Muscle layer of duodenum (tissue), 2 donors: ENCODE data around the gene KLHL35.

Source experiments
- H3K27ac ChIP-seq: one replicate; pipeline ENCODE4 v1.7.0; 2013; ENCODE audit warnings: mild to moderate bottlenecking, low read length
- H3K27me3 ChIP-seq: one replicate; pipeline ENCODE4 v1.7.0; 2013; ENCODE audit warnings: low read depth, mild to moderate bottlenecking, control low read depth, low read length
- H3K36me3 ChIP-seq, 2 donors: one replicate each; pipeline ENCODE4 v1.7.0; 2013; ENCODE audit warnings: low read length in 2 of 2, control low read depth in 1 of 2, mild to moderate bottlenecking in 1 of 2; ENCODE audit not compliant: insufficient read depth in 2 of 2, control insufficient read depth in 1 of 2
- H3K4me1 ChIP-seq, 2 donors: one replicate each; pipeline ENCODE4 v1.7.0; 2013; ENCODE audit warnings: low read length in 2 of 2, mild to moderate bottlenecking in 2 of 2, control low read depth in 1 of 2, moderate library complexity in 1 of 2; ENCODE audit not compliant: insufficient read depth in 2 of 2, control insufficient read depth in 1 of 2
- H3K4me3 ChIP-seq, 2 donors: one replicate each; pipeline ENCODE4 v1.7.0; 2013; ENCODE audit warnings: low read length in 2 of 2, low read depth in 1 of 2, mild to moderate bottlenecking in 1 of 2
- H3K9me3 ChIP-seq, 2 donors: one replicate each; pipeline ENCODE4 v1.7.0; 2013; ENCODE audit warnings: low read length in 2 of 2, control low read depth in 1 of 2, mild to moderate bottlenecking in 1 of 2; ENCODE audit not compliant: control insufficient read depth in 1 of 2
- donor health status: healthy.

Gene KLHL35

GRCh38 chr11:75437966-75438659 lies 5.1 kb upstream of the KLHL35 start:
- Histone ChIP-seq H3K4me1 (no peaks in the 10 kb centered on the region), H3K4me3 (no peak overlapping the region), H3K27me3 (no peaks in the 10 kb centered on the region), H3K36me3 (no peaks in the 10 kb centered on the region), H3K9me3 (no peaks in the 10 kb centered on the region), H3K27ac (no peak overlapping the region)

- Histone ChIP-seq H3K4me3 (no peak overlapping the region), H3K27ac (no peak overlapping the region), H3K4me1 (no peaks in the 10 kb centered on the region), H3K36me3 (no peaks in the 10 kb centered on the region), H3K27me3 (peaks cover 3% of the 10 kb centered on the region), H3K9me3 (no peaks in the 10 kb centered on the region)
Measured at GRCh38 chr11:75436806-75437205, 3.8 kb upstream of the KLHL35 start.

GRCh38 chr11:75435571-75435925 lies 2.5 kb upstream of the KLHL35 start:
- Histone ChIP-seq H3K27ac (no peak overlapping the region), H3K4me1 (peaks cover 0 to 3% of the 10 kb centered on the region in 2 donors), H3K4me3 (no peak overlapping the region), H3K9me3 (no peaks in the 10 kb centered on the region), H3K27me3 (peaks cover 15% of the 10 kb centered on the region), H3K36me3 (no peaks in the 10 kb centered on the region)

- no peak overlapping the region for H3K4me3 ChIP-seq
- peaks cover 18% of the 10 kb centered on the region for H3K27me3 ChIP-seq
- H3K9me3 ChIP-seq = no peaks in the 10 kb centered on the region
- peaks cover 0 to 6% of the 10 kb centered on the region in 2 donors for H3K4me1 ChIP-seq
- H3K36me3 ChIP-seq = no peaks in the 10 kb centered on the region
- no peak overlapping the region for H3K27ac ChIP-seq
Measured at GRCh38 chr11:75434886-75435570, 2.0 kb upstream of the KLHL35 start.

GRCh38 chr11:75434051-75434450 lies 1.0 kb upstream of the KLHL35 start:
- H3K36me3 ChIP-seq = no peaks in the 10 kb centered on the region
- H3K9me3 ChIP-seq = no peaks in the 10 kb centered on the region
- peaks cover 0 to 6% of the 10 kb centered on the region in 2 donors for H3K4me1 ChIP-seq
- H3K4me3 ChIP-seq = no peak overlapping the region
- H3K27ac ChIP-seq = no peak overlapping the region
- peaks cover 25% of the 10 kb centered on the region for H3K27me3 ChIP-seq

GRCh38 chr11:75433443-75433842 lies 440 bp upstream of the KLHL35 start:
- Histone ChIP-seq H3K27ac (no peak overlapping the region), H3K36me3 (no peaks in the 10 kb centered on the region), H3K4me3 (no peak overlapping the region), H3K4me1 (peaks cover 0 to 6% of the 10 kb centered on the region in 2 donors), H3K9me3 (no peaks in the 10 kb centered on the region), H3K27me3 (peaks cover 28% of the 10 kb centered on the region)

GRCh38 chr11:75431533-75432525 lies 1.2 kb downstream of the KLHL35 start:
- H3K27ac ChIP-seq = no peak overlapping the region
- no peaks in the 10 kb centered on the region for H3K36me3 ChIP-seq
- H3K27me3 ChIP-seq = peaks cover 28% of the 10 kb centered on the region
- no peak overlapping the region for H3K4me3 ChIP-seq
- peaks cover 0 to 6% of the 10 kb centered on the region in 2 donors for H3K4me1 ChIP-seq
- no peaks in the 10 kb centered on the region for H3K9me3 ChIP-seq

GRCh38 chr11:75430714-75431532 lies 2.1 kb downstream of the KLHL35 start:
- H3K4me3 ChIP-seq = peak overlapping the region; percentile 22 to 43
- peaks cover 0 to 6% of the 10 kb centered on the region in 2 donors for H3K4me1 ChIP-seq
- no peak overlapping the region for H3K27ac ChIP-seq
- peaks cover 28% of the 10 kb centered on the region for H3K27me3 ChIP-seq
- no peaks in the 10 kb centered on the region for H3K9me3 ChIP-seq
- H3K36me3 ChIP-seq = no peaks in the 10 kb centered on the region

- Histone ChIP-seq H3K27ac (no peak overlapping the region), H3K9me3 (no peaks in the 10 kb centered on the region), H3K4me3 (peak overlapping the region; percentile 22 to 43), H3K27me3 (peaks cover 28% of the 10 kb centered on the region), H3K36me3 (no peaks in the 10 kb centered on the region), H3K4me1 (peaks cover 0 to 6% of the 10 kb centered on the region in 2 donors)
Measured at GRCh38 chr11:75429902-75430713, 2.9 kb downstream of the KLHL35 start.

- H3K27me3 ChIP-seq = peaks cover 28% of the 10 kb centered on the region
Measured at GRCh38 chr11:75429641-75429901, 3.4 kb downstream of the KLHL35 start.

More at GRCh38 chr11:75429641-75429901, 3.4 kb downstream of the KLHL35 start:
- Histone ChIP-seq H3K4me3 (no peak overlapping the region), H3K36me3 (peaks cover 0 to under 1% of the 10 kb centered on the region in 2 donors), H3K4me1 (peaks cover 0 to 6% of the 10 kb centered on the region in 2 donors), H3K27ac (no peak overlapping the region), H3K9me3 (no peaks in the 10 kb centered on the region)
